Measurements from ENCODE around the gene CCDC13.

Gene CCDC13

DNA sequence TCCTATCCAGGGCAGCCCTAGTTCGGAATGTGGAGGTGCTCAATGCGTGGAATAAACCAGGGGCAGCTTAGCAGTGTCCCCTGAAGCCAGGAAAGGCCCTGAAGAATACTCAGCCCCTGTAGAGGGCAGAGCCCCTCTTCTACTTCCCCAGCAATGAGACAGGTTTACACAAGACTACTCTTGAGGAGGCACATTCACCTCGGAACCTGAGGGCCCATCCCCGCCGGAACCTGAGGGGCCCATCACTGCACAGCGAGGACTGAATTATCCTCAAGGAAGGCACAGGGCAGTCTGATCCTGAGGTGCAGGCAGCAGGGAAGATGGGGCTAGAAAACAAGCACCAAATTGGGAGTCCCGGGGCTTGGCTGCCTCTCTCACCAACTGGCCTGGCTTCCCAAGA, 22.2 kb downstream of the CCDC13 start:
- Histone ChIP-seq H3K36me3 (ENCODE audit: control insufficient read depth, insufficient read depth, low read length, severe bottlenecking) (no peaks in the 10 kb centered on the region), H3K9ac (ENCODE audit: low read length) (no peak overlapping the region), H3K4me3 (ENCODE audit: low read length) (no peak overlapping the region), H3K9me3 (ENCODE audit: control insufficient read depth, low read length) (no peaks in the 10 kb centered on the region), H3K4me1 (ENCODE audit: control insufficient read depth, insufficient read depth, low read length) (peaks cover 14% of the 10 kb centered on the region), H3K27me3 (replicated peaks; ENCODE audit: control insufficient read depth, insufficient read depth, low read length) (no peaks in the 10 kb centered on the region)
- no peak for DNase-seq (ENCODE audit: low read depth)

DNA sequence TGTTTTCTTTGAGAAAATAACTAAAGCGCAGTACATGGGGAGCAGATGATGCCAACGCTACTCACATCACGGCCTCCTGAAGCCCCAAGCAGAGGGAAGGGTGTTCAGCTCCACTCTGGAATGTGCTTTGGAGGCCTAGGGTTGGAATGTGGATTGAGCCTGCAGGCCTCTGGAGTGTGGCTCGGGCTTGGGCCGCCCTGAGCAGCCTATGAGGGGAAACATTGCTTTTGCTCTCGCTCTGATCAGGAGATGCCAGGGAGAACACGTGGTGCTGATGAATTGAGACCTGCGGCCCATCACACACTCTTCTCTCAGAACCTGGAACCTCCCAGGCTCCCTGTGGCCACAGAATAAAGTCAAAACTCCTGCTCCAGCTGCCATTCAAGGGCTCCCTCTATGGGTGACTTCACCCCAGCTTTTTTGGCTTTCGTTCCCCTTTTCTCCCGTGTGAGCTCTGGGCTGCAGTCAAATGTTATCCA, 23.3 kb downstream of the CCDC13 start:
- Histone ChIP-seq H3K27me3 (replicated peaks; ENCODE audit: control insufficient read depth, insufficient read depth, low read length) (no peaks in the 10 kb centered on the region), H3K4me3 (ENCODE audit: low read length) (no peak overlapping the region), H3K9me3 (ENCODE audit: control insufficient read depth, low read length) (no peaks in the 10 kb centered on the region), H3K36me3 (ENCODE audit: control insufficient read depth, insufficient read depth, low read length, severe bottlenecking) (no peaks in the 10 kb centered on the region), H3K9ac (ENCODE audit: low read length) (peak overlapping the region; percentile 5), H3K4me1 (ENCODE audit: control insufficient read depth, insufficient read depth, low read length) (peaks cover 9% of the 10 kb centered on the region)
- DNase-seq (ENCODE audit: low read depth): peak; percentile 61

DNA sequence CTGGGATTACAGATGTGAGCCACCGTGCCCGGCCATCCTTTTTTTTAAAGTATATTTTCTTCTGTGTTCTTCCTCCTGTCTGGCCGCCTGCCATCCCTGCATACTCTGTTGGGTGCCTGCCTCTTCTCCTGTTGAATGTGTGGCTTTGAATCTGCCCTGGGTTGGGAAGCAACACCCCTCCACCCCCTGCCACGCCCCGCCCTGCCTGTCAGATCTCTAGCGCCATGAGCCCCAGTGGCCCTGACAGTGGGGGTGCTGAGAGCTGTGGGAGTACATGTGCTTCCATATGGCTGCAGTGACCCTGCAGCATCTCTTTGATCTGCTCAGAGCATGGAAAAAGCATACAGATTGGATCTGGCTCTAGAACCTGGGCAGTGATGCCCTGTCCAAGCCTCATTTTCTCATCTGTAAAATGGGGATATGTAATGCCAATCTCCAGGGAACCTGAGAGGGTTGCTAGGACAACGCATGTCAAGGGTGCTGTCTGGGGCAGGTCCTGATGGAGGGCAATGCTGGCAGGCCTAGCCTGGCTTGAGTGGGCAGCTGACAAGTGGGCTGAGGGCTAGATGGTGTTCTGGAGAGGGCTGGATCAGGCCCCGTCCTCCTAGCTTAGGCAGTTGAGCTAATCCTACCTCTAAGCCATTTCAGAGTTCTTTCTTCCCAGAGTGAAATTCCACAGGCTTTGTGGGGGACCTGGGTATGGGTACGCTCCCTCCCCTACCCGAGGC, 23.9 kb downstream of the CCDC13 start:
- H3K4me3 ChIP-seq (ENCODE audit: low read length): no peak overlapping the region
- H3K4me1 ChIP-seq (ENCODE audit: control insufficient read depth, insufficient read depth, low read length): peaks cover 9% of the 10 kb centered on the region
- no peak for DNase-seq (ENCODE audit: low read depth)
- no peaks in the 10 kb centered on the region for H3K9me3 ChIP-seq (ENCODE audit: control insufficient read depth, low read length)
- no peaks in the 10 kb centered on the region for H3K36me3 ChIP-seq (ENCODE audit: control insufficient read depth, insufficient read depth, low read length, severe bottlenecking)
- H3K9ac ChIP-seq (ENCODE audit: low read length): peak overlapping the region; percentile 5
- no peaks in the 10 kb centered on the region for H3K27me3 ChIP-seq (replicated peaks; ENCODE audit: control insufficient read depth, insufficient read depth, low read length)

GRCh38 chr3:42747581-42747980, 25.5 kb downstream of the CCDC13 start:
- DNase-seq (ENCODE audit: low read depth): no peak

GRCh38 chr3:42746455-42747450, 26.3 kb downstream of the CCDC13 start:
- peak; percentile 87 for DNase-seq (ENCODE audit: low read depth)
- H3K27me3 ChIP-seq (replicated peaks; ENCODE audit: control insufficient read depth, insufficient read depth, low read length): no peaks in the 10 kb centered on the region
- H3K4me3 ChIP-seq (ENCODE audit: low read length): no peak overlapping the region
- peaks cover 9% of the 10 kb centered on the region for H3K4me1 ChIP-seq (ENCODE audit: control insufficient read depth, insufficient read depth, low read length)
- no peak overlapping the region for H3K9ac ChIP-seq (ENCODE audit: low read length)
- H3K9me3 ChIP-seq (ENCODE audit: control insufficient read depth, low read length): no peaks in the 10 kb centered on the region
- no peaks in the 10 kb centered on the region for H3K36me3 ChIP-seq (ENCODE audit: control insufficient read depth, insufficient read depth, low read length, severe bottlenecking)

More at GRCh38 chr3:42747581-42747980, 25.5 kb downstream of the CCDC13 start:
- H3K4me1 ChIP-seq (ENCODE audit: control insufficient read depth, insufficient read depth, low read length): peaks cover 9% of the 10 kb centered on the region
- no peaks in the 10 kb centered on the region for H3K27me3 ChIP-seq (replicated peaks; ENCODE audit: control insufficient read depth, insufficient read depth, low read length)
- H3K4me3 ChIP-seq (ENCODE audit: low read length): no peak overlapping the region
- H3K9ac ChIP-seq (ENCODE audit: low read length): no peak overlapping the region
- H3K36me3 ChIP-seq (ENCODE audit: control insufficient read depth, insufficient read depth, low read length, severe bottlenecking): no peaks in the 10 kb centered on the region
- no peaks in the 10 kb centered on the region for H3K9me3 ChIP-seq (ENCODE audit: control insufficient read depth, low read length)

DNA sequence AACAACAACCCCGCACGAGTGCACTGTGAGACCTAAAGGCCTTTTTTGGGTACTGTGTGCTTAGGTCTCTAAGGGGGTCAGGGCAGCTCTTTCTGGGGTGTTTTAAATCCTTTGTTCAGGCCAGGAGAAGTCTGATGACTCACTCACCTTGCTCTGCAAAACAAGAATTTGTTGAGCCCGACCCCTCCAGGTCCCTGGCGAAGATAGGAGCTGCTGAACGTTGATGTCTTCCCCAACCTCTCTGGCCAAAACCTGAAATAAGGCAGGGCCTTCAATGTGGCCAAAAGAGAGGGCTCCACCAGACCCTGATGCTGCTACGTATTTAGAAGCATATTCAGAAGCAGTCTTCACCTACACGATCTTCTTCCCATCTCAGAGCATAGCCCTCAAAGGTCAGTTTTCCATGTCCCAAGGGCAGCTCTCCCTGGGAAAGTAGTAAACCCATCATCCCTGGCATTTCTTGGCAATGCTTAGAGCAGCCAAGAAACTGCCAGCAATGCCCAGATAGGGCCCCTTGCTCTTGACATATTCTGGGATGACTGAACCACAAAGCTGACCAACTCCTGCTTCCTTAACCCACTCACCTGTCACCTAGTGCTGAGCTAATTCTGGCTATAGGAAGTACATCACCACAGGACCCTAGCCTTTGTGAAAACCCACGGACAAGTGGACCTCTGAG, 27.1 kb downstream of the CCDC13 start:
- H3K4me1 ChIP-seq (ENCODE audit: control insufficient read depth, insufficient read depth, low read length): peaks cover 9% of the 10 kb centered on the region
- no peaks in the 10 kb centered on the region for H3K9me3 ChIP-seq (ENCODE audit: control insufficient read depth, low read length)
- no peaks in the 10 kb centered on the region for H3K36me3 ChIP-seq (ENCODE audit: control insufficient read depth, insufficient read depth, low read length, severe bottlenecking)
- no peaks in the 10 kb centered on the region for H3K27me3 ChIP-seq (replicated peaks; ENCODE audit: control insufficient read depth, insufficient read depth, low read length)
- no peak overlapping the region for H3K4me3 ChIP-seq (ENCODE audit: low read length)
- H3K9ac ChIP-seq (ENCODE audit: low read length): peak overlapping the region; percentile 20
- peak; percentile 28 for DNase-seq (ENCODE audit: low read depth)

GRCh38 chr3:42745291-42745745, 27.7 kb downstream of the CCDC13 start:
- Histone ChIP-seq H3K27me3 (replicated peaks; ENCODE audit: control insufficient read depth, insufficient read depth, low read length) (no peaks in the 10 kb centered on the region), H3K9ac (ENCODE audit: low read length) (peak overlapping the region; percentile 20), H3K4me1 (ENCODE audit: control insufficient read depth, insufficient read depth, low read length) (peaks cover 9% of the 10 kb centered on the region), H3K9me3 (ENCODE audit: control insufficient read depth, low read length) (no peaks in the 10 kb centered on the region), H3K36me3 (ENCODE audit: control insufficient read depth, insufficient read depth, low read length, severe bottlenecking) (no peaks in the 10 kb centered on the region), H3K4me3 (ENCODE audit: low read length) (no peak overlapping the region)
- peak; percentile 24 for DNase-seq (ENCODE audit: low read depth)

DNA sequence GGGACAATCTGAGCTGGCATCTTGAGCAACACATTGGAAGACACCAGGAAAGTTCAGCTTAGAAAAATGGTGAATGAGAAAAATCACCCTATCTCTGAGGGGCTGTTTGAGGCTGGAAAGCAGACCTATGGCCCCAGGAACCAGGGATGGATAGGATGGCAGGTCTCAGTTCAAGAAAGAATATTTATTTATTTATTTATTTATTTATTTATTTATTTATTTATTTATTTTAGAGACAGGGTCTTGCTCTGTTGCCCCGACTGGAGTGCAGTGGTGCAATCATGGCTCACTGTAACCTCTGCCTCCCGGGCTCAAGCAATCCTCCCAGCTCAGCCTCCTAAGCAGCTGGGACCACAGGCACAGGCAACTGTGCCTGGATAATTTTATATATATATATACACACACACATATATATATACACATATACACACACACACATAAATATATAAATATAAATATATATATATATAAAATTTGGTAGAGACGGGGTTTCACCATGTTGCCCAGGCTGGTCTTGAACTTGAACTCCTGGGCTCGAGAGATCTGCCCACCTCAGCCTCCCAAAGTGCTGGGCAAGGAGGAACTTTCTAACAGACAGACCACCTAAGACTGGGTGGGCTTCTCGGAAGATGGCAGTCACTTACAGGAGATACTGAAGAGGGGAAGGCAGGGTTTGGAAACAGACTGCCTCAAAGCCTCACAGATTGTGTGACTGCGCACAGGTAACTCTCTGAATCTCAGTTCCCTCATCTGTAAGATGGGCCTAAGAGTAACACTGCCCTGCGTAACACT, 29.7 kb downstream of the CCDC13 start:
- Histone ChIP-seq H3K27me3 (replicated peaks; ENCODE audit: control insufficient read depth, insufficient read depth, low read length) (no peaks in the 10 kb centered on the region), H3K9ac (ENCODE audit: low read length) (no peak overlapping the region), H3K4me3 (ENCODE audit: low read length) (no peak overlapping the region), H3K36me3 (ENCODE audit: control insufficient read depth, insufficient read depth, low read length, severe bottlenecking) (no peaks in the 10 kb centered on the region), H3K9me3 (ENCODE audit: control insufficient read depth, low read length) (no peaks in the 10 kb centered on the region), H3K4me1 (ENCODE audit: control insufficient read depth, insufficient read depth, low read length) (peaks cover 9% of the 10 kb centered on the region)
- DNase-seq (ENCODE audit: low read depth): no peak

- no peaks in the 10 kb centered on the region for H3K27me3 ChIP-seq (replicated peaks; ENCODE audit: control insufficient read depth, insufficient read depth, low read length)
- H3K4me1 ChIP-seq (ENCODE audit: control insufficient read depth, insufficient read depth, low read length): peaks cover 9% of the 10 kb centered on the region
- H3K9me3 ChIP-seq (ENCODE audit: control insufficient read depth, low read length): no peaks in the 10 kb centered on the region
- no peaks in the 10 kb centered on the region for H3K36me3 ChIP-seq (ENCODE audit: control insufficient read depth, insufficient read depth, low read length, severe bottlenecking)
- no peak overlapping the region for H3K9ac ChIP-seq (ENCODE audit: low read length)
- H3K4me3 ChIP-seq (ENCODE audit: low read length): no peak overlapping the region
- DNase-seq (ENCODE audit: low read depth): no peak
Measured at GRCh38 chr3:42742688-42743087, 30.4 kb downstream of the CCDC13 start.

DNA sequence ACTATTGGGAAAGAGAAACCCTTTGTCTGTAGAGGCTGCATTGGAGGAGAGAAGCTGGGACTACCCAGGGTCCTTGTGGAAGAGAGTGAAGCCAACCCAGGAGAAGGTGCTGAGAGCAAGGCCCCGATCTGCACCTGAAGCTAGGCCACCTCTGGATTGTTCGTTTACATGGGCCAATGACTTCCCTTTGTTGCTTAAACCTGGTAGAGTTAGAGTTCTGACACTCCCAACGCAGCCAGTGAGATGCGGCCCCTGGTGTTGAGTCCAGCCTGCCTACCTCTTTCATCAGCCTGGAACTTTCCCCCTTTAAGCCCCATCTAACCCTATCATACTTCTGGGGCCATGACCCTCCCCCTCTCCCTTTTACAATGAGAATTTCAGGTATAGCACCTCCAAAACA, 30.8 kb downstream of the CCDC13 start:
- Histone ChIP-seq H3K9me3 (ENCODE audit: control insufficient read depth, low read length) (no peaks in the 10 kb centered on the region), H3K4me1 (ENCODE audit: control insufficient read depth, insufficient read depth, low read length) (peaks cover 9% of the 10 kb centered on the region), H3K27me3 (replicated peaks; ENCODE audit: control insufficient read depth, insufficient read depth, low read length) (no peaks in the 10 kb centered on the region), H3K9ac (ENCODE audit: low read length) (no peak overlapping the region), H3K4me3 (ENCODE audit: low read length) (no peak overlapping the region), H3K36me3 (ENCODE audit: control insufficient read depth, insufficient read depth, low read length, severe bottlenecking) (no peaks in the 10 kb centered on the region)
- DNase-seq (ENCODE audit: low read depth): no peak

All from adipocyte (in vitro differentiated cells).